Thyroid gland (tissue), 4 donors: ENCODE results near the gene MPP7.

ENCODE experiments used
- POLR2A ChIP-seq, 2 donors: fragments of 450-650 bp; IDR thresholded peaks; one replicate each; pipeline ENCODE4 v1.6.1; 2017; ENCODE audit warnings: antibody characterized with exemption in 2 of 2, mild to moderate bottlenecking in 2 of 2, moderate library complexity in 1 of 2
- TF ChIP-seq, protein P1 (sequence below), 6 experiments: fragments of 200-600 bp in 3 of 6; fragments of 450-650 bp in 3 of 6; sonication (generic) in 3 of 6; IDR thresholded peaks; one replicate each; pipeline ENCODE4 v1.5.1; 2016 to 2019; ENCODE audit warnings: antibody characterized with exemption in 6 of 6, mild to moderate bottlenecking in 2 of 6, inconsistent platforms in 1 of 6, moderate library complexity in 1 of 6

DNA sequence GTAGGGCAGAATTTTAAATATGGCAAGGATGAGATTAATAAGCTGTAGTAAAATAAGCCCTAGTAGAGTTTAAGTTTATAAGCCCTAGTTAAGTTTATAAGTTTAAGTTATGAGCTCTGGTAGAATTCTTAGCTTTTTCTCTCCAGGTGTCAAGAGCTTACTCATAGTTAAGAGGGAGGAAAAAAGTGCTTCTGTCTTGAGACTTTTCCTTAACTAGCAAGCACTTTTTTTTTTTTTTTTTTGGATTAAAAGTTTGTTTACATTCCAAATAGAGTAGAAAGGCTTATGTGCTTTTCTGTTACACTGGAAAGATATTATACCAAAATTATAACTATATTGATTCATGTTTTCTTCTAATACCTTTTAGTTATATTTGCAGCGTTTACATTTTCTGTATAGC lies 25.5 kb upstream of the MPP7 start:
- TF ChIP-seq, protein P1, sequence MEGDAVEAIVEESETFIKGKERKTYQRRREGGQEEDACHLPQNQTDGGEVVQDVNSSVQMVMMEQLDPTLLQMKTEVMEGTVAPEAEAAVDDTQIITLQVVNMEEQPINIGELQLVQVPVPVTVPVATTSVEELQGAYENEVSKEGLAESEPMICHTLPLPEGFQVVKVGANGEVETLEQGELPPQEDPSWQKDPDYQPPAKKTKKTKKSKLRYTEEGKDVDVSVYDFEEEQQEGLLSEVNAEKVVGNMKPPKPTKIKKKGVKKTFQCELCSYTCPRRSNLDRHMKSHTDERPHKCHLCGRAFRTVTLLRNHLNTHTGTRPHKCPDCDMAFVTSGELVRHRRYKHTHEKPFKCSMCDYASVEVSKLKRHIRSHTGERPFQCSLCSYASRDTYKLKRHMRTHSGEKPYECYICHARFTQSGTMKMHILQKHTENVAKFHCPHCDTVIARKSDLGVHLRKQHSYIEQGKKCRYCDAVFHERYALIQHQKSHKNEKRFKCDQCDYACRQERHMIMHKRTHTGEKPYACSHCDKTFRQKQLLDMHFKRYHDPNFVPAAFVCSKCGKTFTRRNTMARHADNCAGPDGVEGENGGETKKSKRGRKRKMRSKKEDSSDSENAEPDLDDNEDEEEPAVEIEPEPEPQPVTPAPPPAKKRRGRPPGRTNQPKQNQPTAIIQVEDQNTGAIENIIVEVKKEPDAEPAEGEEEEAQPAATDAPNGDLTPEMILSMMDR (IDR thresholded peaks at IDR 0.05): no peak
- no peak for TF ChIP-seq POLR2A (IDR thresholded peaks at IDR 0.05)
